Glutamatergic neuron (in vitro differentiated cells): Measurements from ENCODE around the gene TSPAN31. TPM values are rescaled to one million over a fixed set of nuclear protein-coding genes. Genes with fewer than 3 reads are reported as not detected.

Source experiments
- DNase-seq: peaks from one replicate; pipeline ENCODE4 v3.0.0; 2022
- H3K27ac Mint-ChIP-seq: one replicate; pipeline ENCODE4 v1.8.0; 2020; ENCODE audit warnings: mild to moderate bottlenecking, mixed read lengths, inconsistent platforms; ENCODE audit not compliant: unreplicated experiment
- H3K27me3 Mint-ChIP-seq: one replicate; pipeline ENCODE4 v1.8.0; 2020; ENCODE audit warnings: mild to moderate bottlenecking, moderate library complexity, mixed read lengths, inconsistent platforms; ENCODE audit not compliant: unreplicated experiment
- H3K36me3 Mint-ChIP-seq: one replicate; pipeline ENCODE4 v1.8.0; 2020; ENCODE audit warnings: mild to moderate bottlenecking, mixed read lengths, inconsistent platforms; ENCODE audit not compliant: unreplicated experiment
- H3K4me1 Mint-ChIP-seq: one replicate; pipeline ENCODE4 v1.8.0; 2020; ENCODE audit warnings: mild to moderate bottlenecking, low read depth, mixed read lengths, inconsistent platforms; ENCODE audit not compliant: unreplicated experiment
- H3K4me3 Mint-ChIP-seq: one replicate; pipeline ENCODE4 v1.8.0; 2020; ENCODE audit warnings: mild to moderate bottlenecking, mixed read lengths, inconsistent platforms; ENCODE audit not compliant: unreplicated experiment
- H3K9me3 Mint-ChIP-seq: one replicate; pipeline ENCODE4 v1.8.0; 2020; ENCODE audit warnings: mild to moderate bottlenecking, moderate library complexity, mixed read lengths, inconsistent platforms; ENCODE audit not compliant: unreplicated experiment
- CTCF ChIP-seq: fragments of 200-600 bp; sonication (generic); IDR thresholded peaks from one replicate; pipeline ENCODE4 v1.5.0; 2021; ENCODE audit not compliant: partially characterized antibody, unreplicated experiment
- total RNA-seq: library from RNA; stranded (reverse); fragmentation: NEBNext Ultra II Directional; extraction: Animal tissue kit (Norgen Biotek cat#: 25700); gene quantifications from one replicate; pipeline ENCODE4 v1.2.1, GENCODE V29; 2021; ENCODE audit not compliant: unreplicated experiment

TSPAN31 gene
- total RNA-seq, 1 donor from 2014 or later, result 27.2 TPM

GRCh38 chr12:57722716-57723629, 21.9 kb upstream of the TSPAN31 start:
- Mint-ChIP-seq H3K9me3 (peaks cover 14% of the 10 kb centered on the region), H3K27me3 (peaks cover 13% of the 10 kb centered on the region), H3K4me1 (peaks cover 12% of the 10 kb centered on the region), H3K27ac (peak overlapping the region; percentile 22), H3K4me3 (peak overlapping the region; percentile 38), H3K36me3 (peaks cover 16% of the 10 kb centered on the region)
- DNase-seq, result no peak
- TF ChIP-seq CTCF, result no peak

GRCh38 chr12:57723630-57723962, 21.2 kb upstream of the TSPAN31 start:
- Mint-ChIP-seq H3K36me3 (peaks cover 19% of the 10 kb centered on the region), H3K4me1 (peaks cover 12% of the 10 kb centered on the region), H3K27me3 (peaks cover 16% of the 10 kb centered on the region), H3K9me3 (peaks cover 19% of the 10 kb centered on the region), H3K4me3 (no peak overlapping the region), H3K27ac (no peak overlapping the region)
- DNase-seq, result no peak
- TF ChIP-seq CTCF, result no peak

- no peak for DNase-seq
- TF ChIP-seq CTCF, result no peak
Measured at GRCh38 chr12:57724003-57724935, 20.6 kb upstream of the TSPAN31 start.

GRCh38 chr12:57724936-57725740, 19.7 kb upstream of the TSPAN31 start:
- H3K27me3 Mint-ChIP-seq, result peaks cover 24% of the 10 kb centered on the region
- TF ChIP-seq CTCF, result no peak
- peaks cover 16% of the 10 kb centered on the region for H3K9me3 Mint-ChIP-seq
- no peak overlapping the region for H3K27ac Mint-ChIP-seq
- peaks cover 12% of the 10 kb centered on the region for H3K4me1 Mint-ChIP-seq
- H3K4me3 Mint-ChIP-seq, result peak overlapping the region; percentile 38
- peaks cover 14% of the 10 kb centered on the region for H3K36me3 Mint-ChIP-seq
- DNase-seq, result no peak

More at GRCh38 chr12:57724003-57724935, 20.6 kb upstream of the TSPAN31 start:
- Mint-ChIP-seq H3K36me3 (peaks cover 17% of the 10 kb centered on the region), H3K27ac (no peak overlapping the region), H3K27me3 (peaks cover 19% of the 10 kb centered on the region), H3K4me1 (peaks cover 12% of the 10 kb centered on the region), H3K9me3 (peaks cover 19% of the 10 kb centered on the region), H3K4me3 (no peak overlapping the region)
